Activated CD4-positive, alpha-beta T cell treated with anti-CD3 and anti-CD28 coated beads, Interleukin-2, Interleukin-6, amounts not matched to agents 100 ng/mL and 50 ng/mL, durations not matched to agents 16 hours and 8 hours (primary cell): ENCODE results near the gene BACH2.
A peak's percentile ranks its signal among the peaks of the same experiment; 100 is the strongest.
"Not testable (repeated sequence)": the region's sequence is repeated elsewhere in the genome, so short reads cannot be mapped to it uniquely, and the experiment has no call there.

Experiments
- DNase-seq: peaks from one replicate; pipeline ENCODE4 v3.0.0-alpha.2; 2020

The BACH2 gene

GRCh38 chr6:90120327-90120726 lies 176.3 kb downstream of the BACH2 start:
- no peak for DNase-seq

DNA sequence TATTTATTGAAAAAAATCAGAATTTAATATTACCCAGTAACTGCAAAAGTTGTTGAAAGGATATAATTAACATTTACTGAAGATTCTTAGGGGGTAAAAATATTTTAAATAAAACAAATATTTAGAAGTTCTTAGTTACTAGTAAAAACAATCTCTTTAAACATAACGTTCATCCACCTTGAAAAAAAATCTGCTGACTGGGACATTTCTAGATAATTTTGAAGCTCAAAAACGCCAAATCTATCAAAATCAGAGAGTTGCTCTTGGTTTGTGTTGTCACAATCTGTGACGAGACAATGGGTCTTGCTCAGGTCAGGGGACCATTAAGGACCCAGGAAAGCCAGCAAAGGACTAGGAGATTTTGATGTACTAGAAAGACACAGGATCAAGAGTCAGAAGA lies 177.0 kb downstream of the BACH2 start:
- no peak for DNase-seq

DNA sequence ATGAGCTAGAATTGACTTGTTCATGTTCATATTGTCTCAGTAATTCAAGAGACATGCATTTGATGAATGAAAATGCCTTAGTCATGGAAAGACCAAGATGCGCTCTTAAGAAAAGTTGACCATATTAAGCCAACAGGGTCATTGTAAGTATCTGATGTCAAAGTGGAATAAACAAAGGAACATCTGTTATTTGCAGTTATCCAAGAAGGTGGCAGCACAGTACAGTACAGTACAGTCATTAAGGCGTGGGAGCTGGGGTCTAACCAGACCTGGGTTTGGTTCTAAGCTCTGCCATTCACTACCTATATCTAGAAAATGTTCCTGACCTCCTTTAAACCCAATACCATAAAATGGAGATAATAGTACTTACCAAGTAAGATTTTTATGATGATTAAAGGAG lies 178.1 kb downstream of the BACH2 start:
- DNase-seq: no peak

DNA sequence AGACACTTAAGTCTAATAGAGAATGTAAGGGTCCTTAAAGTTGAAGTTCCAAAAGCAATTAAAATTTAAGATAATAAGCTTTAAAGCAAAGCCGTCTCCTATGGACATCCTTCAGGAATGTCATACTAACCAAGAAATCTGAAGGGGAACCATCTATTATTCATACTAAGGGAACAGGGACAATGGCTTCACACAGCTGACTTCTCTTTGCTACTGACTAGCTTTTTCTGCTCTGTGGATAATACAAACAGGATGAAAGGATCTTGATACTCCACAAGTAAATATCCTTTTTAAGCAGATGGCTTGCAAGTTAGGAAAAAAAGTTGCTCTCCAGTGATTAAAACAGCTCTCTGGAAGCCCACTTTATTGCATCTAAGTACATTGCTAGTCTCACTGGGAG lies 178.6 kb downstream of the BACH2 start:
- no peak for DNase-seq

DNA sequence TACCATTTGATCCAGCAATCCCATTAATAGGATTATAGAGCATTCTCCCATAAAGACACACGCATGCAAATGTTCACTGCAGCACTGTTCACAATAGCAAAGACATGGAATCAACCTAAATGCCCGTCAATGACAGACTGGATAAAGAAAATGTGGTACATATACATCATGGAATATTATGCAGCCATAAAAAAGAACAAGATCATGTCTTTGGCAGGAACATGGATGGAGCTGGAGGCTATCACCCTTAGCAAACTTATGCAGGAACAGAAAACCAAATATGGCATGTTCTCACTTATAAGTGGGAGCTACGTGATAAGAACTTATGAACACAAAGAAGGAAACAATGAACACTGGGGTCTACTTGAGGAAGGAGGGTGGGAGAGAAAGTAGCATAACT lies 180.5 kb downstream of the BACH2 start:
- not testable (repeated sequence) for DNase-seq

GRCh38 chr6:90113389-90113788 lies 183.3 kb downstream of the BACH2 start:
- no peak for DNase-seq

DNA sequence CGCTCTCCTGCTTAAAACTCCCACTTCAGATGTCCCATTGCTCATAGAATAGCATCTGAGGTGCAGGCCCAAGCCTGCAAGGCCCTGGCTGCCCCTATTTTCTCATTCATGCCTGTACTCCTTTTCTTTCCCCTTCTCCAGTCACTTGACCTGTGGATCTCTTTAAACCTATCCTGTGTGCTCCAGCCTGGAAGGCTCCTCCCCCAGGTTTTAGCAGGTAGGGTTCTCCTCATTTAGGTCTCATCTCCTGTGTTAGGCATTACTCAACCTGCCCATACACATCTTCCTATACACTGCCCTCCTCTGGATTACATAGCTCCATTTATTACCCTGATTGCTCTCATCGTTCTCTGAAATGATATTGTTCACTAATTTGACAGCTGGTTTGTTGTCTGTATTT lies 185.3 kb downstream of the BACH2 start:
- no peak for DNase-seq

DNA sequence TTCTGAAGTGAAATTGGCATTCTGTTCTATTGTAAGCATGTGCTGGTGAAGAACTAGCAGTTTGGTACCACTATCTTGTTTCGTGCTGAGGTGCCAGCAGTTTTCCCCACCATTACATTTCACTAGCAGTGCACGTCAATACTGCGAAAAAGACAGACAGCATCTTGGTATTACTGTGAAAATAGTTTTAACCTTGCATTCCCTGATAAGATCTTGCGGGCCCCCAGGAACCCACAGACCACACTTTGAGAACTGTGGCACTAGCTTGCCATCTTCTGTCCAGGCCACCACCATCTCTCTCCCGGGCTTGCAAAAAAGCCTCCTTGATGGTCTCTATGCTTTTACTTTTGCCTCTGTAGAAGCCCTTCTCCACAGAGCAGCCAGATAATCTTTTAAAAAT lies 185.7 kb downstream of the BACH2 start:
- peak; percentile 73 for DNase-seq

DNA sequence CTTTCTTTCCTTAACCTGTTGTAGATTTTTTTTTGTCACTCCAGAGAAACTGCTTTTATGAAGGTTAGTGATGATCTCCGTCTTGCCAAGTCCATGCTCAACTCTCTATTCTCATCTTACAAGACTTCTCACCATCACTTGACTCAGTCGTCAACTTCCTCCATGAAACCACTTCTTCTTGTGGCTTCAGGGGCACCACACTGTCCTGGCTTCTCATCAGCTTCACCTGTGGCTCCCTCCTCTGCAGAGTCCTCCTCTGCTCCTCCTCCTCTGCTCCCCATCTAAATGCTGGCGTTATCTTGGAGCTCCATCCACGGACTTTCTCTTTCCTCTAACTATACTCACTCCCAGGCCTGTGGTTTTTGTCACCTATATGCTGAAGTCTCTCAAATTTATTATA lies 187.5 kb downstream of the BACH2 start:
- peak; percentile 50 for DNase-seq

GRCh38 chr6:90107771-90108282 lies 188.8 kb downstream of the BACH2 start:
- peak; percentile 81 for DNase-seq

DNA sequence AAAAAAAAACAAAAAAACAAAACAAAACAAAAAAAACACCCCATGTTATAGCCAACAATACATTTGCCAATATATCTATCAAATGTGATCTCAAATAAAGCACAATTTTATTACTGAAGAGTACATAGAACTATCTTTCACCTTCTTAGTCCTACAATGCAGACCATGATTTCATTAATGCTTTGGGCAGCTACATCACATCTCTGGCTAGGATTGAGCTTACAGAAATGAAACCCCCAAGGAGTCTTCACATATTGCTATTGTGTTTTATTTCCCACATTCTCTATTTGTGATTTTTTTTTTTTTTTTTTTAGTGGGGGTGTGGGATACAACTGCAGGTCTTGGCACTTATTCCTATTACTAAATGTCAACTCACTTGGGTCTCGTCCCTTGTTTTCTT lies 189.3 kb downstream of the BACH2 start:
- no peak for DNase-seq

GRCh38 chr6:90106449-90106848 lies 190.2 kb downstream of the BACH2 start:
- DNase-seq: peak; percentile 34

DNA sequence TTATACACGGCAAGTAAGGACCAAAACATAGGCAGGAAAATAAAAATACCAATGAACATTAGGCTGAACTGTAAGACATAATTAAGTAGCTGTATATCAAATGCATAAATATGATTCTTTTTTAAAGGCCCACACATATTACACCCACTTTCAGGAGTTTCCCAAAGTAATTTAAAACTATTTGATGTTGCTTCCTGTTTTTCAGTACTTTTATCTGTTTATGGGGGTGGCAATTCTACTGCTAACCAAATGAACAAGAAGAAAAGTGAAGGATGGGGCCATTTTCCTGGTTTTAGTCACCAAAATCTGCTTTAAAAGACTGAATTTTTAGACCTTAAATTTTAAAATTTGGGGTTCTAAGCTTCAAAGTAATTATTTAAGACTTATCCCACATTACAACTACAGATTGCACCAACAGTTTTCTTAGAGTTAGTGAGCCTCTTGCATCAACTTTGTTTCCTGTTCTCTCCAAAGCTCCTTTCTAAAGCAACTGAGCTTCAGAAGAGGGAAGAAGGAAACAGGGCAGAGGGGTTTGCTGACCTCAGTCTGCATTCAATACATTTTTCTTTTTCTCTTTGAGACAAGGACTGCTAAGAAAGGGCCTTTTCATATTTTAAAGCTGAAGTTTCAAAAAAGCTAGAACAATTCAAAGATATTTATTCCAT lies 191.0 kb downstream of the BACH2 start:
- DNase-seq: no peak

DNA sequence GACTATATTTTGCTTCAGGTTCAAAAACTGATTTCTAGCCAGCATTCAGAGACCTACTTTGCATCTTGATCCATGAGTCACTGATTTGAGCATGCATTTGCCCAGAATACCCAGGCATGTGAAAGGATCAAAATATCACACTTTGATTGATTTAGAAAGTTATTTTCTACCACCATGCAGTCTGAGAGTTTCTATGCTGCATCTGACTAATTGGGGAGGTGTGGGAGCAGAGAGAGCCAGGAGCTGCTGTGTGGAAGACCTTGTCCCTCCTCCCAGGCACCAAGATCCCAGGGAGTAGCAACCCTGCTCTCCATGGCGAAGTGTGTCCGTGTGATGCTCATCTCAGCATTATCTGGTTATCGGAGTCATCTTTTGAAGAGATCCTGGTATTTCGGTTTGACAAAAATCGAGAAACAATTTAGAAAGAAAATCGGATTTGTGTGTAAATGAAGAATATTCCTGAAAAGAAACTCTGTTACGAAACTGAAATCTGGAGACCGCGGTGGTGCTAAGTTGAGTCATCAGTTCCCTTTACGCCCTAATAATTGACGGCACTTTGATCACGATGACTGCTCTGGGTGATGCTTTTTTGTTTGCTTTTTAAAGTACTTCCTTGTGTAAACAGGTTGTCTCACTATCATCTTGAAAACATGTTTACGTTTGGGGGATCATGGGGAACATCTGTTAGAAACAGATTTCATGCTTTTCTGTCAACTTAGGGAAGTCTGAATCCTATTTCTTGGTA lies 193.4 kb downstream of the BACH2 start:
- DNase-seq: peak; percentile 83

DNA sequence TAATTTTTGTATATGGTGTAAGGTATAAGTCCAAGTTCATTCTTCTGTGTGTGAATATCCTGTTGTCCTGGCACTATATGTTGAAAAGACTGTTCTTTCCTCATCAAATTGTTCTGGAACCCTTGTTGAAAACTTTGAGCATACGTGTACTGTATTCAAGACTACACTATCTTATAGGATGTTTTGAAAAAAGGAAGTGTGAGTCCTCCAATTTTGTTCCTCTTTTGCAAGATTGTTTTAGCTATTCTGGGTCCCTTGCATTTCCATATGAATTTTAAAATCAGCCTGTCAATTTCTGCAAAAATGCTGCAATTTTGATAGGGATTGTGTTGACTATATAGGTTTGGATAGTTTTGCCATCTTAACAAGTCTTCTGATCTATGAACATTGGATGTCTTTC lies 195.2 kb downstream of the BACH2 start:
- no peak for DNase-seq

DNA sequence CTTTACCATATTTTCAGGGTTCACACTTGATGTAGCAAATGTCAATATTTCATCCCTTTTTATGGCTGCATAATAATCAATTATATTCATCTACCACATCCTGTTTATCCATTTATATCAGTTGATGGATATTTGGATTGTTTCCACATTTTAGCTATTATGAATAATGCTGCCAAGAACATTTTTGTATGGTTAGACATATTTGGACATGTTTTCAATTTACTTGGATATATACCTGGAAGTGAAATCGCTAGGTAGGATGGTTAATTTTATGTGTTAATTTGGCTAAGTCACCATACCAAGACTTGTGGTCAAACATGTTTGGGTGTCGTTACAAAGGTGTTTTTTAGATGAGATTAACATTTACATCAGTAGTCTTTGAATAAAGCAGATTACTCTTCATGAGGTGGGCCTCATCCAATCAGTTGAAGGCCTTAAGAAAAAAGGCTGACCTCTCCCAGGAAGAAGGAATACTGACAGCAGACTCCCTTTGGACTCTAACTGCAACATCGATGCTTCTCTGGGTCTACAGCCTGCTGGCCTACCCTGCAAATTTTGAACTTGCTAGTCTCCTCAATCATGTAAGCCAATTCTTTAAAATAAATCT lies 196.5 kb downstream of the BACH2 start:
- DNase-seq: no peak

DNA sequence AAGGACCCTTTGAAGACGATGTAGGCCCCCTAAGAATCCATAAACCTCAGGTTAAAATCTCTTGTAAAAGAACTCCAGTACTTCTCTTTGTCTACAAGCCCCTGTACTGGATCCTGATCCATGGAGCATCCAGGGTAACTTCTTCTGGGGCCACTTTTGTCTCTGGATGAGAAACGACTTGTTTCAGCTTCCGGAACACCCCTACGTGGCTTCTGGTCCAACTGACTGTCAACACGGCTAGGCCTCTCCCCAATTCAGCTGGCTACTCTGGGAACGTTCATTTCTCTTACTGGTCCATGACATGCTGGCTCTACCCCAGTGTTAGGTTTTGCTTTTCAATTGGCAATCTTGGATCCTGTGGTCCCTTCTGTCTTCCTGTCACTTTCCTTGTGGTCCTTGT lies 198.0 kb downstream of the BACH2 start:
- no peak for DNase-seq

- no peak for DNase-seq
Observed at GRCh38 chr6:90098001-90098531, 198.6 kb downstream of the BACH2 start.

GRCh38 chr6:90097356-90097755 lies 199.3 kb downstream of the BACH2 start:
- no peak for DNase-seq

GRCh38 chr6:90096818-90097217 lies 199.8 kb downstream of the BACH2 start:
- DNase-seq: no peak

- no peak for DNase-seq
Observed at GRCh38 chr6:90095788-90096187, 200.9 kb downstream of the BACH2 start.

GRCh38 chr6:90095145-90095544 lies 201.5 kb downstream of the BACH2 start:
- no peak for DNase-seq

DNA sequence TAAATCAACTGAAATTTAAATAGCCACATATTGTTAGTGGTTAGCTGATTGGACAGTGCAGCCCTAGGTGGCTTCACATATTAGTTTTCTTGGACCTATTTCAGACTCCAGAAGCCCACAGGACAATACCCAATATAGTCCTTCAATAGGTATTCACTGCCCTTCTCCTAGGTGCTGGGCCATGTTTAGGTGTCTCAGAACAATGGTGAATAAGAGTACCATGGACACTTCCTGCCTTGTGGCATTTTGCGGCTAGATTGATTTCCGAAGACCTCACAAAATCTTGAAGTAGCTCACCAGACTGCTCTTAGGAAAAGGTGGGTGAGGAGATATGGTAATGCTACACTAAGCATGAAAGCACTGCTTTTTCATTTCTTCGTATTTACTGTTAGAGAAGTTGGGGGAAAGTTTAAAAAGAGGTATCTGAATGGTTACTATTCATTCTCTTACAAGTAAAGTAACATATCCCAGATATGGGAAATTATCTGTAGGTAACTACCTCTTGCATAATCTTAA lies 203.0 kb downstream of the BACH2 start:
- no peak for DNase-seq

DNA sequence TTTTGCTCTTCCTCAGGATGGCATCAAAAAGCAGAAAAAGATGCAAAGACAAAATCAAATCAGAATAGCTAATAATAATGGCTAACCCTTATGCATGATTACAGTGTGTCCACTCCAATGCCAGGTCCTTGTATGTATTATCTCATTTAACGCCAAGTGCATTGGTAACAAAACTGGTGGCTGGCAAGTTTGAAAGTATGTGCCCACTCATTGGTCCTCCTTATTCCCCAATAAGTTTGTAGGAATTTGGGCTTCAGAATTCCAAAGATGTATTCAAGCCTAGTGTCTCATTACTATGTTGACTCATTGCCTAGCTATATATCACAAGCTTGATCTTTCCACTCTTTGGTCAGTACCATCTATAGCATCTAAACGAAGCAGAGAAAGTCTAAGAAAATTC lies 205.8 kb downstream of the BACH2 start:
- no peak for DNase-seq
